ENCODE data around the gene ETV3L.
"Not testable (repeated sequence)": the region's sequence is repeated elsewhere in the genome, so short reads cannot be mapped to it uniquely, and the experiment has no call there.

Gene ETV3L

DNA sequence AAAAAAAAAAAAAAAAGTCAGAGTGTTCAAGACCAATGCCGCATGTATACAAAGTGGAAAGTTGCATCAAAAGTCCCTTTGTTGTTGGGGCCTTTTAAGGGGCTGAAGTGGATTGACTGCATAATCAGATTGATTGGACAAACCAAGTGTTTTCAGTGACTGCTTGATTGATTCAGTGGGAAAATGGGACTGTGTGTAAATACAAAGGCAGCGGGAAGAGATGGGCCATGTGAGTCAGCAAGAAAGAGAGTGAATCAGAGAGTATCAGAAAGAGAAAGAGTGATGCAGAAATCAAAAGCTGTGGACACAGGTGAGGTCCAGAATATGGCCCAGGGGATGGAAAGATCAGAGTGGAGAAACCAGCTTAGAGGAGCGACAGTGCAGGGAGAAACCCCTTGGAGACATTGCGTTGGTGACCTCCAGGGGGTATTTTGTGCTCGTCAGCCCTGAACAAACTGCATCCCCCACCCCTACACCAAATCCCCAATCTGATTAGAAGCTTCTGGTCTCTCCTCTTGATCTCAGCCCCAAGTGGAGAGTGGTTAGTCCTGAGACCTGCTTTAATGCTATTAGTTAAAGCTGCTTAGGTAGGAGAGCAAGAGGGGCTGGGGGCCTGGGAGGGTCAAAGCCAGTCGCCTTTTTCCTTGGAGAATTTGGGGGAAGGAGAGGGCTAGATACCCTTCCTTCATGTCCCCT lies 5.1 kb upstream of the ETV3L start:
- no peak for DNase-seq

DNA sequence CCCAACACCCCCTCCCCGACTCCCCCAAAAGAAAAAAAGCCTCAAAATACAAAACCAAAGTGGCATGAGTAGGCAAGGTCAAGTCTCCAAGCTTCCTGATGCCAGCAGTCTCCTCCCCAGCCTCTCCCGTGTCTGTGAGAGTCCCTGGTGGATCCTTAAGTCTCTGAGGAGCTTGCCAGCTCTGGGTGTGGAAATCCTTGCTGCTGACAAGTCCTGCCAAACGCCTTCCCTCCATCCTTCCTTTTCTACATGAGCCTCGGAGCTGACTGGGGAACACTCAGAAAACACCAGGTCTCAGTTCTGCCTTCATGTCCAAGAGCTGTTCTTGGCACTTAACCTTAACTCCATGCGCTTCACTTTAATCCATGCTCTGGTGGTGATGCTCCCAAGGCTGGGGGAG lies 3.7 kb upstream of the ETV3L start:
- DNase-seq: no peak

DNA sequence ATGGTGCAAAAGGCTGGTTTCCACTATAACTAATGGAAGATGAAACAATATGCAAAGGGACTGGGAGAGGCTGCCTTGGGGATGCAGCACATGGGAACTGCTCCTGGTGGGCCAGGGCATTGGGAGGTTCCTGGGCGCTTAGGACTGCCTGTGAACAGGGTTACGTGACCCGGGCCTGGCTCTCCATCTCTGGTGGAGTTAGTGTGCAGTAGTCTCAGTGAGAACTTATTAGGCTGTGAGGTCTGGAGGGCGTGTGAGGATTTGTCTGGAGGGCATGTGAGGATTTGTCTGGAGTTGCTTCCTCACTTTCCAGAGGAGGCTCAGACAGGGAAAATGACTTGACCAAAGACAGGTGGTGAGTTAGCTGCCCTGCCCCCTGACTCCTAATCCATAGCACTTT lies 1.5 kb upstream of the ETV3L start:
- no peak for DNase-seq

DNA sequence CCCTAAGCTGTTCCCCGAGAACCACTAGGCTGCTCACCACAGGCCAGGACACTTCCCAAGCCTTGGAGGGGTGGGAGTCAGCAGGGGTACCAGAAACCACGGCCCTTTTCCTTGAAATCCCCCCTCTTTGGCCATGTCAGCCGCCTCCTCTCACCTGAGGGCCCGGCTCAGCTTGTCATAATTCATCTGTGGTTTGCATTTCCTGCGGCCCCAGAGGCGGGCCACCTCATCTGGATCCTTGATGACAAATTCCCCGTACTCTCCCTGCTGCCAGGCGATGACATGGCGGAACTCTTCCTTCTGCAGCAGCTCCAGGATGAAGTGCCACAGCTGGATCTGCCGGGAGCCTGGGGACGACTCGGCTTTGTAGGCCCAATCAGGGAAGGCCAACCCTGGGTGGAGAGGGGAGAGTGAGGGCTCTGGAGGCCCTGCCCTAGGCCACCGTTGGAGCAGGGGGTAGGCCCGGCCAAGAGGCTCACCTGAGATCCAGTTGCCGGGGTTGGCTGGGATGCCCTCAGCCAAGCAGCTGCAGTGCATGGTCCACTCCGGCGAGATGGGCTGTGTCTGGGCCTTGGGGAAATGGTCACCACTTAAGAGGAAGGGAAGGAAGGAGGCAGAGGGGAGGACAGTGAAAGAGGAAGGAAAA lies 498 bp downstream of the ETV3L start:
- DNase-seq: not testable (repeated sequence)

DNA sequence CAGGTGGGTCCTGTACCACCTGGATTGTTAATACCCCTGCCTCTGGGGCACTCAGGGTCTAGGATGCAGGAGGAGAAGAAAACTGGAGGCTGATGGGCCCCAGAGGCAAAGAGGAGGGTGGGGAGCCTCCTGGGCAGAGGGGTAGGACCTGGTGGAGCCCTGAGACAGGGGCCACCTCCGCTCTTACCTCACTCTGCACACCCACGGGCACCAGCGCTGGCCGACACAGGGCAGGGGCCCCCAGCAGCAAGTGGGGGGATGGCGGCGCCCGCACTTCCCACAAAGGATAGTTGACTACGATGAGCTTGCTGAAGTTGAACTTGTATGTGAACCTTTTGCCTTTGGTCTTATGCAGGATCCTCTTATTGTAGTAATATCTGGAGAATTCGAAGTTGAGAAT lies 1.1 kb downstream of the ETV3L start:
- DNase-seq: no peak

DNA sequence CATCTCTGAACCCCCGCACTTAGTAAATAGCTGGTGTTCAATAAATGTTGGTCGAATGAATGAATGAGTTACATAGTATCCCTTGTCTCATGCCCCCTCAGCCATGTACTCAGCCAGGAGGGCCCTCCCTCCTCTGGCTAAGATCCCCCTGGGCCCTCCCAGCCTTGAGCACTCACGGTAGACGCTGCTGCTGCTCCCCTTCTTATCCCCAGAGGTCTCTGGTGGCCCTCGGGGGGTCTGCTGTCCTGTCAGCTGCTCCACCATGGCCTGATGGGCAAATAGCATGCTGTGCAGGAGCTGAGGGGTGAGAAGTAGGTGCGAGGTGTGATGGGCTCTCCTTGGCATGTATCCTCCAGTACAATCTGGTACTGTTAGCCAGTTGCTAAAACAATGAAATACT lies 1.9 kb downstream of the ETV3L start:
- no peak for DNase-seq

DNA sequence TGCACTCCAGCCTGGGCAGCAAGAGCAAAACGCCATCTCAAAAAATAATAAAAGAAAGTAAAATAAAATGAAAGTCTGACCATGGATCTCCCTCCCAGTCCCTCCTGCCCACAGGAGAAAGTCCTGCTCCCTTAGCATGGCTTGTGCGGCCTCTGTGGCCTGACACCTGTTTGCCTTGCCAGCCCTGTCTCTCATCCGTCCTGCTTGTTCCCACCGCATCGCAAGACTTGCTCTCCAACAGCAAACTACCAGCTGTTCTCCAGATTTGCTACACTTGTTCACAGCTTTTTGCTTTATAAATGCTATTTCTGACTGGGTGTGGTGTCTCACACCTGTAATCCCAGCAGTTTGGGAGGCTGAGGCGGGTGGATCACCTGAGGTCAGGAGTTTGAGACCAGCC lies 2.7 kb downstream of the ETV3L start:
- no peak for DNase-seq

DNA sequence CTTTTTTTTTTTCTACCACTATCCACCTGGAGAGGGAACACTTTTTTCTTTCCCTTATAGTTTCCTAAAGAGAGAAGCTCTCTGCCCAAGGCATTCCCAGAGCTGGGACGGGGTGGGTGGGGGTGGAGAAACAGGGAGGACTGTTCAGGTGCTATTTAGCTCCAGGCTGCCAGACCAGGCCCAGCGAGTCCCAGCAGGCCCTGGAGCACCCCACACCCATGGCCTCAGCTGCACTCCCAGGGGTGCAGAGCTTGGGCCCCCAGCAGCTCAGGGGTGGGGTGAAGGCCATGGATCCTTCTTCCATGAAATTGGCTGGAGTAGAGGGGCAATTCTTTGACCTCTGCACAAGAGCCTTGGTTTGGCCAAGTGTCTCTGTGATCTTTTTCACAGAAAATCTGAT lies 4.1 kb downstream of the ETV3L start:
- no peak for DNase-seq

DNA sequence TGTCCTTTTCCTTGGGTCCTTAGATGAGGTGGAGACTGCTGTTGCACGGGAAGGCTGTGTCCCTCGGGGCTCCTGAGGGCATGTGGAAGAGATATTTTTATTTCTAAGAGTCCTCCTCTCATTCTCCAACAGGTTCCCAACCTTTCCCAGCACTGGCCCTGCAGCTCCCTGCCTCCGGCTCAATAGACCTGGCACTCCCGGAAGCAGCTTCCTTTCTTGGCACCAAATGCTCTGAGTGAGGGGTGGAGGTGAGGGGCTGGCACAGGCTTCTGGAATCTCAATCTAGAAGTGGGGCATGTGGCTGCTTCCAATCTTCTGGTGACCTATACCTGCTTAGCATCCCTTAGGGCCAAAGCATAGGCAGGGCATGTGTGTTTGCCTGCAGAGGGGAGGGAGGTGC lies 4.5 kb downstream of the ETV3L start:
- no peak for DNase-seq

DNA sequence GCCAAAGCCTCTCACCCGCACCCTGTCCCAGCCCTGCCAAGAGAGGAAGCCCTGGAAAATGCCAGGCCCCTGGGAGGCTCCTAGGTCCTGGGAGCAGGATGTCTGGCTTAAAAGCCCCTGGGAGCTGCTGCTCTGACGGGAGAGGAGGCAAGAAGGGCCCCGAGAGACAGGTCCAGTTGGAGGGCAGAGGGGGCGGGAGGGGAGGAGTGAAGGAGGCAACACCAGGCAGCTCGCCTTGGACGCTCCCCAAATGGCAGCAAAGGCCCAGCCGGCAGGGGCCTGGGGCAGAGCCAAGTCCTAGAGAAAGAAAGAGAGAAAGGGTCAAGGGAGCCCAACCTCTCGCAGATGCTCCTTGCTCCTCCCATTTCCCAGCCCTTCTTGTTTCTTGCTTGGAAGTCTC lies 6.8 kb downstream of the ETV3L start:
- DNase-seq: no peak

DNA sequence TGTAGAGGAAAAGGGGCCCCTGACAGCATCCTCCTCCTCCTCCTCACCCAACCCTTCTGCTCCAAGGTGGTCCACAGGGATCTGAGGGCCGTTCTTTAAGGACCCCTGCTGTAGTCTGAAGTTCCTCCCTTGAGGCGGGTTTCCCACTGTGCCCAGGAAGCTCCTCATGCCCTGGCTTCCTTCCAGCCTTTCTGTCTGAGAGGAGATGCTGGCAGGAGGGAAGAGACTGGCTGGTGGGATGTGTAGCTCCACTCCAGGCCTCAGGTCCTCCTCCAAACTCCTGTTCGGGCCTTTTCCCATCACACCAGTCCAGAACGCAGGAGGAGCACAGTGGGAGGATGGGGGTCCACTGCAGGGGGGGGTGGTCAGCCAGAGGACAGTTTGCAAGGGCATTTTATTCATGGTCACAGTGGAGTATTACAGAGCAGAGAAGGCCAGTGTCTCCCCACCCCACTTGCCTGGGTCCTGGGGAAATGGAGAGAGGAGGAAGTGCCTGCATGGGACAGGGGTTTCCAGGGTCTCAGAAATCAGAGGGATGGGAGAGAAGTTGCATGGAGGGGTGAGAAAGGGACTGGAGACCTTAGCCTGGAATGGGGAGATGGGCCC lies 7.8 kb downstream of the ETV3L start:
- DNase-seq: no peak

DNA sequence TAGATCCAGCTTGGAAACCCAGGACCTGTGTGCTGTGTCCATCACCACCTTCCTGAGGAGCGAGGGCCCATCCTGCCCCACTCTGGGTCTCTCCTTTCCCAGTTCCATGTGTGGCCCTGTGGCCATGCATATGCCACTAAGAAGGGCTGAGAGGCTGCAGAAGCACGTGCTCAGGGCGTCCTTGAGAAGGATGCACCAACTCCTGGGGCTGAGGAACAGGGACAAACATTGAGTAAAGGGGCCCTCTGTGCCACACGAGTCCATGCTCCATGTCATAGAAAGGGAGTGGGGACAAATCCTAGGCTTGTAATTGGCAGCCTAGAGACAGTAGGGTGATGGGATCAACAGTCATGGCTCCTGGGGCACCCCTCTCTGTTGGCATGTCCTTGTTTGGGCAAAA lies 8.4 kb downstream of the ETV3L start:
- DNase-seq: no peak

DNA sequence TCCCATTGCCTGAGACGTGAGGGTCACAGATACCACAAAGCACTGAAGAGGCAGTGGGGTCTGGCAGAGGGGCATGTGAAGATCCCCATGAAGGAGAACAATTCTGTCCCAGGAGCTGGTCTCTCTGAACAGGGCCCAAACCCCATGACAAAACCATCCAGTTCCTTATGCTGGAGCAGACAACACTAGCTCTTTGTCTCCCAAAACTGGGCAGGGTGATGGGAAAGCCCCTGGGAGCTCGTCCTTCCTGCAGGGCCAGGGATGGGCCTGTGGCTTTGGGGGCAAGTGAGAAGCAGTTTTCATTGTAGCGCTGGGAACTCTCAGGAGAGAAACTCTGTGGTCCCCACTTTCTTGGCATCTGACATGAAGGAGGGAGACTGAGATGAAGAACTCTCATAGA lies 8.8 kb downstream of the ETV3L start:
- no peak for DNase-seq

DNA sequence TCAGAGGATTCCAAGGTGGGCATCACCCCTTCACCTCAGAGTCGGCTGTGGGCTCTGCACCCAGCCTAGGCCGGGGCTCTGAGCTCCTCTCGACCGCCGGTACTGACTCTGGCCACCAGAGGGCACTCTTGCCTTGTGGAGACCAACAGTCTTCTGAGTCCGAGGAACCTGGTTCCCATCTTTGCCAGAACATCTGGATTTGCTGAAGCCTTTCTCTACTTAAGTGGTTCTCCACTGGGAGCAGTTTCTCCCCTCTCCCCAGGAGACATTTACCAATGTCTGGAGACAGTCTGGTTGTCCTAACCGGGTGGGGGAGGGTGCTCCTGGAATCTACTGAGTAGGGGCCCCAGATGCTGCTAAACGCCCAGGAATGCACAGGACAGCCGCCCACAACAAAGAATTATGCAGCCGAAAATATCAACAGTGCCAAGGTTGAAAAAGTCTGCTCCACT lies 9.4 kb downstream of the ETV3L start:
- peak; percentile 81 for DNase-seq

DNA sequence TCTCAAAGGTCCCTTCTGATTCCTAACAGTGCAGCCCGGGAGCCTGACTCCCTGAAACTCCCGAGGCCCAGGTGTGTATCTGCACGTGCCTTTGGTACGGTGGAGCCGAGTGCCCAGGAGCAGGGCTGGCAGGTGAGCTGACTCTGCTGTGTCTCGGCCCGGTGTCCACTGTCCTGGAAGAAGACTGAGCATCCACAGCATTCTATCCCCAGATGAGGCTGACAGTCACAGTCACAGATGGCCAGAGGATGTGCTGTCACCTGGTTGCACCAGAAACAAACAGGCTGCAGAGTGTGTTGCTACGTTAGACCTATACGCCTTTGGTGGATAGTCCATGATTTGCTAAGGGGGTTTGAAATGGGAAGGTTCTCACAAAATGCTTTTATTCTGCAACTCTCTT lies 9.8 kb downstream of the ETV3L start:
- no peak for DNase-seq

DNA sequence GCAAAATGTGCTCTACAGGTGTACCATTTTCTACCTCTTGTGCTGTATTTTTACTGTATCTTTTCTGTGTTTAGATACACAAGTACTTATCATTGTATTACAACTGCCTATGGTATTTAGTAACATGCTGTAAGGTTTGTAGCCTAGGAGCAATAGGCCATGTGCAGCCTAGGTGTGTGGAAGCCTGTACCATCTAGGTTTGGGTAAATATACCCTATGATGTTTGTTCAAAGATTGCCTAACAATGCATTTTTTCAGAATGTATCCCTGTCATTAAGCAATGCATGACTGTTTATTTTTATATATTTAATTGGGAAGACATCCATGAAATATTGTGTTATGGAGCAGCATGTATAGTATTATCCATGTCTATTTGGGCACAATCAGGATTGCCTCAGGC lies 11.0 kb downstream of the ETV3L start:
- DNase-seq: no peak

DNA sequence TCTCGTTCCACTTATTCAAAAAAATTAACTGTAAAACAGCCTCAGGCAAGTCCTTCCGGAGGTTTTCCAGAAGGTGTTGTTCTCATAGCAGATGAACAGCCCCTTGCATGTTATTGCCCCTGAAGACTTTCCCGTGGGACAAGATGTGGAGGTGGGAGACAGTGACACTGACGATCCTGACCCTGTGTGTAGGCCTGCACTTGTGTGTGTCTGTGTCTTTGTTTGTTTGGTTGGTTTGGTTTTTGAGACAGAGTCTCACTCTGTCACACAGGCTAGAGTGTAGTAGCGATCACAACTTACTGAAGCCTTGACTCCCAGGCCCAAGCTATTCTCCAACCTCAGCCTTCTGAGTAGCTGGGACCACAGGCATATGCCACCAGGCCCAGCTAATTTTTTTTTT lies 12.6 kb downstream of the ETV3L start:
- DNase-seq: no peak

DNA sequence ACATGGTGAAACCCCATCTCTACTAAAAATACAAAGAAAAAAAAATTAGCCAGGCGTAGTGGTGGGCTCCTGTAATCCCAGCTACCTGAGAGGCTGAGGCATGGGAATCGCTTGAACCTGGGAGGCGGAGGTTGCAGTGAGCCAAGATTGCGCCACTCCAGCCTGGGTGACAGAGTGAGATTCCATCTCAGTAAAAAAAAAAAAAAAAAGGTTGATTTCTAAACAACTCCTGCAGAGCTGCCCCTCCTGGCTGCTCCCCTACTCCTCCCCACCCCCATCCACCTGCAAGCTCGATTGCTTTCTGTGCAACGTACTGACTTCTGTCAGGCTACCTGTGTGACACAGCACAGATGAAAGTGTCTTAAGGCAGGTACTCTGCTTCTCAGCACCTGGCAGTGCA lies 13.3 kb downstream of the ETV3L start:
- no peak for DNase-seq

DNA sequence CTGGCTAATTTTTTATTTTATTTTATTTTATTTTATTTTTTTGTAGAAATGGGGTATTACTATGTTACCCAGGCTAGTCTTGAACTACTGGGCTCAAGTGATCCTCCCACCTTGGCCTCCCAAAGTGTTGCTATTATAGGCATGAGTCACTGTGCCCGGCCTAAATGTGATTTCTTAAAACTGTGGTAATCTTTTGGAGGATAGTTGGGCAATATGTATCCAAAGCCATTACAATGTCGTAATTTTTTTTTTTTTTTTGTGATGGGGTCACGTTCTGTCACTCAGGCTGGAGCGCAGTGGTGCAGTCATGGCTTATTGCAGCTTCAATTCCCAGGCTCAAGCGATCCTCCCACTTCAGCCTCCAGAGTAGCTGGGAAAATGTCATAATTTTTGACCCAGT lies 14.2 kb downstream of the ETV3L start:
- DNase-seq: no peak

DNA sequence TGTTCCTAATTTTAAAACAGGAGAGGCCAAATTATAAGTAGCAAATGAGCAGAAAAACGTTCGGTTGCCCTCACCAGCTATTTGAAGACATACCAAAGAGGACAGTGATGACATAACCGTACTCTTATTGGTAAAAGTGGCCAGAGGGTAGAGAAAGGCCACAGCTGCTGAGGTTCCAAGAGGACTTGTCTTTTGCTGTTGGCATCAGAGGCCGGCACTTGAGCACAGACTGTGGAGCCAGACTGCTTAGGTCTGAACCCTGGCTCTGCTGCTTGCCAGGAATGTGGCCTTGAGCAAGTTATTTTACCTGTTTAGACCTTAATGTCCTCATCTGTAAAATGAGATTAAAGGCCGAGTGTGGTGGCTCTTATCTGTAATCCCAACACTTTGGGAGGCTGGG lies 14.9 kb downstream of the ETV3L start:
- no peak for DNase-seq

DNA sequence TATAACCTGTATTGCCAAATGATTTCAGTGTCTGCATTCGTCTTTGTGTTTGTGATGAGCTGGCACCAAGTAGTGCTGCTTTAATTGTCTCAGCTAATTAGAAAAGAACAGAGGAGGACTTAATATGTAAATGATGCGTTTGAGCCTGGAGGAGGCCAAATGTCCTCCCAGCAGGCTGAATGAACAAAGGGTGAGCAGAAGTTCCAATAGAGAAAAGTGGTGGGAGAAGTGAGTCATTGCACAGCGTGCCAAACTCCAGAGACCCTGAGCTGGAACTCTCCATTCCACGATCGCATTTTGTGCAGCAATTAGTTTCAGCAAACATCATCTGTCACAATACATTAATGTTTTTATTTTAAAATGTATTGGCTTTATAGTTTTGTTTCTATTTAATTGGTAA lies 17.9 kb downstream of the ETV3L start:
- no peak for DNase-seq

DNA sequence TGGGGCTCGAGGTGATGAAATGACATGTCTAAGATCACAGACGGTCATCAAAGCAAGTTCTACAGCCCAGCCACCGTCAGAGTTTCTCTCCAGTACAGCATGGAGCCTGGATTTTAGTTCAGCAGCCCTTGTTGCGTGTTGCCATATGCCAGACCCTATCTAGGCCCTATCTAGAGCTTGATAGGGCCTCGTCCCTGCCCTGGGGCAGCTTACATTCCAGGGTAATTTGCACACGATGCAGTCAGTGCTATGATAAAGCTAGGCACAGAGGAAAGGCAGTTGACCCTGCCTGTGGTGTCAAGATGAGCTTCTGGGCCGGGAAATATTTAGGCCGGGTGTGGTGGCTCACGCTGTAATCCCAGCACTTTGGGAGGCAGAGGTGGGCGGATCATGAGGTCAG lies 18.9 kb downstream of the ETV3L start:
- DNase-seq: no peak

DNA sequence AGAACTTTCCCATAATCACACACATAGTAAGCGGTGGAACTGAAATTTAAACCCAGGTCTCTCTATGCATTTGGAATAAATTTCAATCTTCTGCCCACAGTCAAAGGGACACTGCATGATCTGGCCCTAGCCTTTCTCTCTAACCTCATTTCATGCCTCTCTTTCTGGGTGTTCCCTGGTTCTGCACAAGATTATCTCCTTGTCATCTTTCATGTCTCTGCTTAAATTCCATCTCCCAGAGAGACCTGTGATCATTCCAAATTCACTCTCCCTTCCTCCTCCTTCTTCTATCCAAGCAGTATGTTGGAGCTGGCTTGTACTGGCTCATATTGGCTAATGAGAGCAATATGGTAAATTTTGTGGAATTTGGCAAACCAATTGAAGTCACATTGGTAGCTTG lies 22.2 kb downstream of the ETV3L start:
- DNase-seq: no peak

DNA sequence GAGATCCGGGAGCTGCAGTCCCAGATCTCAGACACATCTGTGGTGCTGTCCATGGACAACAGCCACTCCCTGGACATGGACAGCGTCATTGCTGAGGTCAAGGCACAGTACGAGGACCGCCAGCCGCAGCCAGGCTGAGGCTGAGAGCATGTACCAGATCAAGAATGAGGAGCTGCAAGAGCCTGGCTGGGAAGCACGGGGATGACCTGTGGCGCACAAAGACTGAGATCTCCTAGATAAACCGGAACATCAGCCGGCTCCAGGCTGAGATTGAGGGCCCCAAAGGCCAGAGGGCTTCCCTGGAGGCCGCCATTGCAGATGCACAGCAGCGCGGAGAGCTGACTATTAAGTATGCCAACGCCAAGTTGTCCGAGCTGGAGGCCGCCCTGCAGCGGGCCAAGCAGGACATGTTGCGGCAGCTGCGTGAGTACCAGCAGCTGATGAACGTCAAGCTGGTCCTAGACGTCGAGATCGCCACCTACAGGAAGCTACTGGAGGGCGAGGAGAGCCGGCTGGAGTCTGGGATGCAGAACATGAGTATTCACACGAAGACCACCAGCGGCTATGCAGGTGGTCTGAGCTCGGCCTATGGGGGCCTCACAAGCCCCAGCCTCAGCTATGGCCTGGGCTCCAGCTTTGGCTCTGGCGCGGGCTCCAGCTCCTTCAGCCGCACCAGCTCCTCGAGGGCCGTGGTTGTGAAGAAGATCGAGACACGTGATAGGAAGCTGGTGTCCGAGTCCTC lies 25.5 kb downstream of the ETV3L start:
- DNase-seq: no peak
